ENCODE data around the gene ETFB. TPM values are rescaled to one million over a fixed set of nuclear protein-coding genes. Genes with fewer than 3 reads are reported as not detected.
"Not testable (repeated sequence)": the region's sequence is repeated elsewhere in the genome, so short reads cannot be mapped to it uniquely, and the experiment has no call there.

The ETFB gene
- total RNA-seq = 203 and 276 TPM in 2 replicates
- 343 and 433 TPM in 2 replicates for polyA plus RNA-seq

- no peaks in the 10 kb centered on the region for H3K27me3 ChIP-seq
- peaks cover 8% of the 10 kb centered on the region for H3K4me1 ChIP-seq (ENCODE audit: low read depth)
- DNase-seq (ENCODE audit: low read depth in 1 of 2, low spot score in 1 of 2) = no peak
- H3K9me3 ChIP-seq (ENCODE audit: low read depth) = no peaks in the 10 kb centered on the region
- peak within 1 kb of the TSS; percentile 90 for H3K27ac ChIP-seq
- H3K4me3 ChIP-seq = peak within 1 kb of the TSS; percentile 57
- no peaks in the 10 kb centered on the region for H3K36me3 ChIP-seq
- no peak for TF ChIP-seq CTCF (IDR thresholded peaks at IDR 0.05; ENCODE audit: low read depth, low read length)
Observed at GRCh38 chr19:51365965-51366388, at the start of gene ETFB. Gene ETFB, minus strand, starts transcription at chr19:51366388. Its CDS starts 62 bp downstream, at chr19:51366326.

- Histone ChIP-seq H3K9me3 (ENCODE audit: low read depth) (no peaks in the 10 kb centered on the region), H3K27ac (no peak overlapping the region), H3K4me3 (no peak overlapping the region), H3K27me3 (no peaks in the 10 kb centered on the region), H3K4me1 (ENCODE audit: low read depth) (no peaks in the 10 kb centered on the region), H3K36me3 (no peaks in the 10 kb centered on the region)
- no peak for TF ChIP-seq CTCF (IDR thresholded peaks at IDR 0.05; ENCODE audit: low read depth, low read length)
- DNase-seq (ENCODE audit: low read depth in 1 of 2, low spot score in 1 of 2) = no peak
Observed at GRCh38 chr19:51415187-51415586, 49.0 kb upstream of the ETFB start.

GRCh38 chr19:51410950-51411748, 45.0 kb upstream of the ETFB start:
- Histone ChIP-seq H3K27me3 (no peaks in the 10 kb centered on the region), H3K36me3 (no peaks in the 10 kb centered on the region), H3K9me3 (ENCODE audit: low read depth) (no peaks in the 10 kb centered on the region), H3K4me3 (no peak overlapping the region), H3K27ac (no peak overlapping the region), H3K4me1 (ENCODE audit: low read depth) (no peaks in the 10 kb centered on the region)
- TF ChIP-seq CTCF (IDR thresholded peaks at IDR 0.05; ENCODE audit: low read depth, low read length) = no peak
- DNase-seq (ENCODE audit: low read depth in 1 of 2, low spot score in 1 of 2) = no peak

- Histone ChIP-seq H3K4me1 (ENCODE audit: low read depth) (no peaks in the 10 kb centered on the region), H3K27me3 (no peaks in the 10 kb centered on the region), H3K27ac (no peak overlapping the region), H3K4me3 (no peak overlapping the region), H3K9me3 (ENCODE audit: low read depth) (no peaks in the 10 kb centered on the region), H3K36me3 (no peaks in the 10 kb centered on the region)
- peak; percentile 62 for TF ChIP-seq CTCF (IDR thresholded peaks at IDR 0.05; ENCODE audit: low read depth, low read length)
- DNase-seq (ENCODE audit: low read depth in 1 of 2, low spot score in 1 of 2) = peak; percentile 44 to 45
Observed at GRCh38 chr19:51407511-51408131, 41.4 kb upstream of the ETFB start.

GRCh38 chr19:51402117-51402516, 35.9 kb upstream of the ETFB start:
- no peak overlapping the region for H3K4me3 ChIP-seq
- no peak for TF ChIP-seq CTCF (IDR thresholded peaks at IDR 0.05; ENCODE audit: low read depth, low read length)

GRCh38 chr19:51399936-51400335, 33.7 kb upstream of the ETFB start:
- H3K36me3 ChIP-seq, H3K27me3 ChIP-seq, H3K4me3 ChIP-seq: not testable (repeated sequence)

More at GRCh38 chr19:51402117-51402516, 35.9 kb upstream of the ETFB start:
- Histone ChIP-seq H3K27me3 (no peaks in the 10 kb centered on the region), H3K27ac (no peak overlapping the region), H3K4me1 (ENCODE audit: low read depth) (peaks cover 12% of the 10 kb centered on the region), H3K36me3 (no peaks in the 10 kb centered on the region), H3K9me3 (ENCODE audit: low read depth) (no peaks in the 10 kb centered on the region)
- DNase-seq (ENCODE audit: low read depth in 1 of 2, low spot score in 1 of 2) = no peak

More at GRCh38 chr19:51399936-51400335, 33.7 kb upstream of the ETFB start:
- DNase-seq (ENCODE audit: low read depth in 1 of 2, low spot score in 1 of 2); H3K27ac ChIP-seq; H3K9me3 ChIP-seq (ENCODE audit: low read depth): not testable (repeated sequence)
- peaks cover 13% of the 10 kb centered on the region for H3K4me1 ChIP-seq (ENCODE audit: low read depth)

All from cardiac muscle cell (in vitro differentiated cells and primary cell).